Stimulated activated CD4-positive, alpha-beta T cell treated with anti-CD3 and anti-CD28 coated beads, Interleukin-4, amount 100 ng/mL, for 1 hour (primary cell): Measurements from ENCODE around the gene DMPK.

ENCODE experiments used
- DNase-seq: peaks from one replicate; pipeline ENCODE4 v3.0.0-alpha.2; 2020

DMPK gene

GRCh38 chr19:45782162-45782691 lies at the start of gene DMPK:
Gene DMPK, minus strand, starts transcription at chr19:45782490. Its CDS starts 138 bp downstream, at chr19:45782352.
- no peak for DNase-seq

GRCh38 chr19:45828945-45829344 lies 46.7 kb upstream of the DMPK start:
- DNase-seq: no peak

GRCh38 chr19:45828523-45828922 lies 46.2 kb upstream of the DMPK start:
- no peak for DNase-seq

- DNase-seq: no peak
Measured at GRCh38 chr19:45827459-45828093, 45.3 kb upstream of the DMPK start.

- DNase-seq: no peak
Measured at GRCh38 chr19:45826934-45827333, 44.6 kb upstream of the DMPK start.

- no peak for DNase-seq
Measured at GRCh38 chr19:45825917-45826893, 43.9 kb upstream of the DMPK start.

GRCh38 chr19:45825263-45825605 lies 42.9 kb upstream of the DMPK start:
- DNase-seq: no peak

GRCh38 chr19:45824531-45825262 lies 42.4 kb upstream of the DMPK start:
- DNase-seq: no peak

- DNase-seq: no peak
Measured at GRCh38 chr19:45824041-45824471, 41.8 kb upstream of the DMPK start.

- DNase-seq: no peak
Measured at GRCh38 chr19:45823182-45823581, 40.9 kb upstream of the DMPK start.

GRCh38 chr19:45822716-45823115 lies 40.4 kb upstream of the DMPK start:
- no peak for DNase-seq

GRCh38 chr19:45821570-45821969 lies 39.3 kb upstream of the DMPK start:
- DNase-seq: no peak

GRCh38 chr19:45821103-45821521 lies 38.8 kb upstream of the DMPK start:
- no peak for DNase-seq

GRCh38 chr19:45820413-45821102 lies 38.3 kb upstream of the DMPK start:
- no peak for DNase-seq

GRCh38 chr19:45819769-45820168 lies 37.5 kb upstream of the DMPK start:
- DNase-seq: no peak

GRCh38 chr19:45817725-45818301 lies 35.5 kb upstream of the DMPK start:
- DNase-seq: no peak

- peak; percentile 97 for DNase-seq
Measured at GRCh38 chr19:45817010-45817724, 34.9 kb upstream of the DMPK start.

GRCh38 chr19:45816236-45817009 lies 34.1 kb upstream of the DMPK start:
- no peak for DNase-seq

GRCh38 chr19:45815481-45816216 lies 33.4 kb upstream of the DMPK start:
- DNase-seq: no peak
